Measurements from ENCODE around the gene ATXN10.

The ATXN10 gene

DNA sequence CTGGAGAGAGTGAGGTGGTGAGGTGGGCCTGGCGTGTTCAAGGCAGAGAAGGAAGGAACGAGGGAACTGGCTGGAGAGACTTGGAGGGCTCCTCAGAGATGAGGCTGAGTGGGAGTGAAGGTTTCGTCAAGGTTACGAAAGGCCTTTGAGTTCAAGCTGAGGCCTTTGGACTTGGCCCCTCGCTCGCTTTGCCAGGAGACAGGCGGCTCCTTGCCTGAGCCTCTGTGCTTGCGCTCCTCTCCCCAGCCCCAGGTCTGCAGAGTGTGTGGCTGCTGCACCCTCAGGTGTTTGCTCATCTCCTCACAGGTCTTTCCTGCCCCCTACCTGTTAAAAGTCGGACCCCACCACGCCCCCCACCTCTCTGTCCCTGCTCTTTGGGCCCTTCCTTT lies 91.6 kb downstream of the ATXN10 start:
- no peak for DNase-seq

DNA sequence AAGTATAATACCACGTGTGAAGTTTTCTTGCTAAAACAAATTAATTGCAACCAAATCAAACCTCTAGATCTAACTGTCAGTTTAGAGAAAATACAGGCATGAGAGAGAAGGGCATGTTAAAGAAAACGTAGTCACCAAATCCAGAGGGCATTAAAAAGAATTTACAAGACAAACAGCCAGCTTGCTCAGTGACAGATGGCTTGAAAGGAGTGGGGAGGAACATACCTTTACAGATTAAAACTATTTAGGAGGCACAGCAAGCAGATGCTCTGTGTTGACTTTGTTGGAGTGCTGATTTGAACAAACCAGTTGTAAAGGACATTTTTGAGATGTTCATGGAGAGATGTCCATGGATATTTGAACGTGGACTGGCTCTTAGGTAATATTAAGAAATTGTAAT lies 96.9 kb downstream of the ATXN10 start:
- no peak for DNase-seq

DNA sequence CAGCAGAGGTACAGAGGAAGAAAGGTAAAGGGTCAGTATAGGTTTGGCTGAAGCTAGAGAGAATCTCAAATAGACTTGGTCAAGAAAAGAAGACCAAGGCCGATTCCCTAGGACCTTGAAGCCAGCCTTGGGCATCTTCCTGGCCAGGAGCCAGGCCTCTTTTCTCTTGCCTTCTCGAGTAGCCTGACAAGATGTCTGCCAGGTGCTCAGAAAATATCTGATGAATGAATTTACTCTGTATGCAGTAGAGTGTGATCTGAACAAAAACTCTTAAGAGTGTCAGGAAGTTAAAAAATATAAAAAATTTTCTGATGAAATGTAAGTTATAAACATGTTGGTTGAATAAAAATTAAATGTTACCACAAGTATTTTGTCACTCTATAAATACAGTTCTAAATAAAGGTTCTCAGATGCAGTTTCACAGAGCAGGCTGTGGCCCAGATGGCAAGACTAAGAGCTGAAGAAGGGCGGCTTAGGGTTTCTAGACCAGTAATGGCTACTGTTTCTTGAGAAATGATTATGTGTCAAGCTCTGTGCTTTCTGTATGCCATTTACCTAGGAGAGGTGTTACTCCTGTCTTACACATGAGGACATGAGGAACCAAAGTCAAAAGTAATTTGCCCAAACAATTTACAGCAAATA lies 98.1 kb downstream of the ATXN10 start:
- no peak for DNase-seq

DNA sequence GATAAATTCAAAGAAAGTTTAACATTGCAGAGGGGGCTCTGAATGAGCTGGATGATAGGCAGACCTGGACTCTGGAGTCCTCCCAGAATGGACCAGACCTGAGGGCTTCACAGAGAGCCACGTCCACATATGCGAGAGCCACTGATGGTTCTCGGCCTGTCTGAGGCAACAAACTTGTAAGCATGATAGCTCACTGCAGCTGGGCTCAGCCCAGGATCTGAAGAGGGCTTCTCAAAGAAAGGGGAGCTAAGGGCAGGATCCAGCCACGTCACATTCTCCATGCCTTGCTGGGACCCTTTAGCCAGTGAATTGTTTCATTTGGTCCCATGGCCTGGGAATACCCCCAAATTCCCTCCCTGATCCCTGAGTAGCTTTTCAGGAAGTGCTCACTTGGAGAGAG lies 98.9 kb downstream of the ATXN10 start:
- DNase-seq, result no peak

DNA sequence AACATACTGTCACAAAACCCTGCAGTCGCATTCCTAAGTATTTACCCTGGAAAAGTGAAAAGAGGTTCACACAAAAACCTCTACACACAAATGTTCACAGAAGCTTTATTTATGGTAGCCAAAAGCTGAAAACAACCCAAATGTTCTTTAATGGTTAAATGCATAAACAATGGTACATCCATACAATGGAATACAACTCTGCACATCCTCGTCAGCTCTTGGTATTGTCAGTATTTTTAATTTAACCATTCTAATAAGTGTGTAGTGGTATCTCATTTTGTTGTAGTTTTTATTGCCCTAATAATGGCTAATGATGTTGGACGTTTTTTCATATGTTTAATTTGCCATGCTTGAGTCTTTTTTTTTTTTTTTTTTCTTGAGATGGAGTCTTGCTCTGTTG lies 99.4 kb downstream of the ATXN10 start:
- DNase-seq, result no peak

DNA sequence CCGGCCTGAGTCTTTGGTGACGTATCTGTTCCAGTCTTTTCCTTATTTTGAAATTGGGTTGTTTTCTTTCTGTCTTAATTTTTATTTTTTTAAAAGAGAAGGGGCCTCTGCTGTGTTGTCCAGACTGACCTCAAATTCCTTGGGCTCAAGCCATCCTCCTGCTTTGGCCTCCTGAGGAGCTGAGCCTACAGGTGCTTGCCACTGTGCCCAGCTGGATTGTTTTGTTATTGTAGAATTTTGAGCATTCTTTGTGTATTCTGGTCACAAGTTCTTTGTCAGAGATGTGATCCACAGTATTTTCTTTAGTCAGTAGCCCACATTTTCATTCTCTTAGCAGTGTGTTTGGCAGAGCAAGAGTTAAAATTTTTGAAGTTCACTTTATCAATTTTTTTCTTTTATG lies 100.1 kb downstream of the ATXN10 start:
- no peak for DNase-seq

DNA sequence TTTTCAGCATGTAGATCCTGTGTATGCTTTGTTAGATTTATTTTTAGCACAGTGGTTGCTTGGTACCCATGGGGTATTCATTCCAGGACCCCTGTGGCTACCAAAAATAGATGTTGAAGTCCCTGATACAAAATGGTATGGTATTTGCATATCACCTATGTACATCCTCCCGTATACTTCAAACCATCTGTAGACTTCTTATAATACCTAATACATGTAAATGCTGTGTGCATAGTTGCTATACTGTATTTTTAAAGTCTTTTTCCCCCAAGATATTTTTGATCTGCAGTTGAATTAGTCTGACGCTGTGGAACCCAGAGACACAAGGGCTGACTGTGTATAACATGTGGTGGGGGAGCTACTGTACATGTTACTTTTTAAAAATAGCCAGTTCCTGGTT lies 101.1 kb downstream of the ATXN10 start:
- DNase-seq, result no peak

DNA sequence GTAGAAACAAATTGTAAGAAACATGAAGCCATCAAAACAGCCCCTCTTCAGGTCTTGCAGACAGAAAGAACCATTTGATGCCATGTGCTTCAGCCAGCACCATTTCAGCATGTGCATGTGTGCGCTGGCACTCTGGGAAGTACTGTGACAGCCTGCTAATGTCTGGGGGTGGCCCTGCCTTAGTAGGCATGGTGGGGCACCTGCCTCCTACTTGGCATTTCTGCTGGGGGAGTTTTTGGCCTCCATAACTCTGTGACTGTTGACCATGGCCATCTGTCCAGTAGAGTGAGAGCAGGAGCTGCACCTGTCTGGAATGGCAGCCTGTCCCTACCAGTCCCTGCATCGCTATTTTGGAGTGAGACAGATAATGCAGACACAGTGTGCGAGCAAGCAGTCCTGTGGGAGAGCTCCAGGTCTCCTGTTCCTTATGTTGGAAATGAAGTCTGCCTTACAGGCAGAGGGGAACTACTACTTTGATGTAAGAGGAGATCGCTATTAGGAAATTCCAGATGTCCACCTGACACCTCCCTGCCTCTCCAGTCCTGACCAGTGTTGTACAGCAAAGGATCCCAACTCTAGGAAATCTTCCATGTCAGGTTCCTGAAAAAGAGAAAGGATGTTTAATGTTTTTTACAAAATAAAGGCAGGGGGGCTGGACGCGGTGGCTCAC lies 102.5 kb downstream of the ATXN10 start:
- DNase-seq, result no peak

DNA sequence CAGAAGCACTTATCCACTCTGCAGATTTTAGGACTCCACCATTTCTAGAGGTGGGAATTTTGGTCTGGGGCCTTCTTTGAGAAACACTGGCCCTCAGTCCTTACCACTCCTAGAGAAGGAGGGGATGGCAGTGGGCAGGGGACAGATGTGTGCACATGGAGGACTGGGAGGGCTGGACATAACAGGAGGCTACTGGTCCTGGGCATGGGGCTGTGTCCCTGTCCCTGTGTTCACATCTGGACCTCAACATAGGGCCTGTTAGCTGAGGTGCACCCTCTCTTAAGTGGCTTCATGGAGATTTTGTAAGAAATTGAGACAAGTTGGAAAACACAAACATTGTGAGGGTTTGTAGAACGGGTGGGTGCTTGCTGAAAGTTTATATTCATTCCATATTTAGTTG lies 103.4 kb downstream of the ATXN10 start:
- no peak for DNase-seq

DNA sequence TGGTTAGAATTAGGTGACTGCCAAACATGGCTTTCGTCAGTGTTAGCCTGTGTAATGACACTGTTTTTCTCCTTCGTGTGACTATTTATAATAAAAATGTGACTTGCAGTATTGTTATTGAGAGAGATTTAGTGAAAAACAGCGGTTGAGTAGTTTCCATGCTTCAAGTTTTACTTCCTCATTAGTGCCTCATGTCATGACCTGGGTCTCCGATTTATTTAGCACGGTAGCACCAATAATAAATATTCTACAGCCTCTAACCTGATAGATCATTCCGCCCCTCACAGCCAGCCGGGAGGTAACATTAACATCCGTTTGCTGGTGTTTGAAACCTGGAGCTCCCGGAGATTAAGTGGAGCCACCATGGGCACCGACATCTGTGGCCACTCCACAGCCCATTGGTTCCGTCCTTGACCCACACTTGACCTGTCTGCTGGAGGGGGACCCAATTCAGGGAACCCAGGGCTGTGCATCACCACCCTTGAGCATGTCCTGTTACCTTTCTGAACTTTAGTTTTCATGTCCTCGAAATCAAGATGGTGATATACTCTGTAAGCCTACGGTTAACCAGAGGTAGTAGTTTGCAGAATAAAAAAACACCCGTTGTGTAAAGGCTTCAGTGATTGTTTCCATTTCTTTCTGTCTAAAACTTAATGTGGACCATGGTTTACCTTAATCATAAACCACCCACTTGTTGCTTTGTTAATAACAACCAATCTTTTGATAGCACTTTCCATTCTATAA lies 104.1 kb downstream of the ATXN10 start:
- no peak for DNase-seq

DNA sequence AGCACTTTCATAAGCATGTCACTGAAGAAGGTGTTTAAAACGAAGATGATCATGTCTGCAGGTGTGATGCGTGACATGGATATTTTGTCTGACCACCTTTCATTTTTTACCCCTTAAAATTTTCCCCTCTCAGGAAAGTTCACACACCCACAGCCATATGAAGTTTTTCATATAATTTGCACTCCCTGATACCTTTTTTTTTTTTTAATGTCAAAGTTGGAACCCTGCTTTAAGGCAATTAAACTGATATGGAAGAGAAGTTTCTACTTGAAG lies 104.6 kb downstream of the ATXN10 start:
- no peak for DNase-seq

DNA sequence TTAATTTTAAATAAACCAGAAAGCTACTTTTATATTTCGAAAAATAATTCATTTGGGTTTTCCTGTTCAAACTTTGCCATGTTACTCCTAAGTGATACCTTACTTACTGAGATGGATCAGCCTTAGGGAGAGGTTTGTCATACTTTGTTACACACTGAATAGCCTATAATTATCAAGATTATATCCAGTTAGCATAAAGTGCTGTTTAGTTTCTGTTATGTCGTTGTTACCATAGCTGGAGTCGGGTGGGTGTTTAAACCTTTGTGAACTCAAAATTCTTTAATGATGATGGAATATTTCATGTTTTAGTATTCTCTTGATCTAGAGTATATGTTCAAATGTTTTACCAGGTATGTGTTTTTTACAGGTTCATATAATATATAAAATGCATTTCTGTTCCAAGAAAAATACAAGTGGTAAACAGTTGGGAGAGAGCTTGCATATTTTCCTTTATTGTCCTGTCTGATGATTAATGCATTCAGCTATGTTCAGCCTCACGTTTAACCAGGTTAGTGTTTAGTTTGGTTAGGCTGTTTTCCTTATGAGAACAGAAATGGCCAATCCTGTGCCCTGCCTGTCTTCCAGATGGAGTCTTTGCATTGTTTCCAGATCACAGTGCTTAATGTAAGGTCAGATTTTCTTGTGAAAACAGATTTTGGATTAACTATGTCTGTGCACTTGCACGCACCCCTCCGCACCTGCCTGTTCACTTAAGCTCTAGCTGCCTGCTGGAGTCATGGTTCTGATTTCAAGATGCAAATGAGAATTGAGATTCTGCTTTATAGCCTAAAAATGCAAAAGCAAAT lies 105.6 kb downstream of the ATXN10 start:
- DNase-seq, result no peak

DNA sequence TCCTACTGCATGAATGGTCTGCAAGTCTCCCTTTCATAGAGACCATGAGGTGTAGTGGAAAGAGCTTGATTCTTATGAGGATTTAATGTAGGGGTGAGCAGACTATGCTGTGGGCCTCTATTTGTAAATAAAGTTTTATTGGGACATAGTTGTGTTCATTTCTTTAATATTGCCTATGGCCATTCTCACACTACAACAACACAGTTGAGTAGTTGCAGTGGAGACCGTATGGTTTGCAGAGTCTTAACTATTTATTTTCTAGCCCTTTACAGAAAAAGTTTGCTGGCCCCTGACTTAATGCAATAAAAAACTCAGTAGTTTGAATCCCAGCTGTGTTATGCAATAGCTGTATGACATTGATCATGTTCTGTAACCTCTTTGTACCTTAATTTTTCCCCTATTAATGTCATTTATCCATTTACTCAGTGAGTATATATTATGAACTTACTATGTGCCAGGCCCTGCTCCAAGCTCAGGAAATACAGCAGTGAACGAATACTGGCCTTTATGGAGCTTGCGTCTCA lies 106.3 kb downstream of the ATXN10 start:
- DNase-seq, result no peak

DNA sequence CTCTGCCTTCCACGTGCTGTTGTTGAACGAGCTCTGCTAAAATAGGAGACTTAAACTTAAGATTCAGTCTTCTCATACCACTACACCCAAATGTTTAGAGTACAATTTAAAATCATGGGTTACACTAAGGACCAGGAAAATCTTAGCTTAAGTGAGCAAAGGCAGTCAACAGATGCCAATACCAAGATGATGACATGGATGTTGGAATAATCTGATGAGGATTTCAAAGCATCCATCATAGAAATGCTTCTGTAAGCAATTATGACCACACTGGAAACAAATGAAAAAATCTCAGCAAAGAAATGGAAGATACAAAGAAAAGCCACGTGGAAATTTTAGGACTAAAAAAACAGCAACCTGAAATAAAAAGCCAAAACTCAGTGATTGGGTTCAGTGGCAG lies 109.8 kb downstream of the ATXN10 start:
- no peak for DNase-seq

DNA sequence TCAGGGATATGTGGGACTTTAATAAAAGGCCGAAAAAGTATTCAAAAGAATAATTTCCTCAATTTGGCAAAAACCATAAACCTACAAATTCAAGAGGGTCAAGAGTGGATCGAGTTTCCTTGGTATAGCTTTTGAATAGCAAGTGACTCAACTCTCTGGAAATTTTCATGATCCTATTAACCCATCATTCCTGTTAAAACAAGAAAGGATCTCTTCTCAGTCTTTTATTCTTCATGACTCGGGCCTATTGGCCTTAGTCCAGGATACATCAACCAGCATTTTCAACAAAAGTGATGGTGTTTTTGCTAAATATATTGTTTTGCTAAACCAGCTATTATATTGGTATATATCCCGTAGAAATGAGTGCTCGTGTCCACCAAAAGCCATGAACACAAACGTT lies 110.3 kb downstream of the ATXN10 start:
- no peak for DNase-seq

DNA sequence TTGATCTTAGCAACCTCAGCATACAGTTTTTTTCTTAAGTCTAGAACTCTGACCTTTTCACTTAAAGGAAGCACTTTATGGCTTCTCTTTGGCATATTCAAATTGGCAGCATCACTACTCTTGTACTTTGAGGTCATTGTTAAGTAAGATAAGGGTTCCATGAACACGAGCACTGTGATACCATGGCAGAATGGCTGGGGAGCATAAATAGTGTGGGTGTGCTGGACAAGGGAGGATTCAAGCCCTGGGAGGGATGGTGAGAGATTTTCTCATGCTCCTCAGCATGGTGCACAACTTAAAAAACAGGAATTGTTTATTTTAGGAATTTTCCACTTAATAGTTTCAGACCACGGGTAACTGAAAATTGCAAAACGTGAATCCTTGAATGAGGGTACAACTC lies 111.4 kb downstream of the ATXN10 start:
- no peak for DNase-seq

DNA sequence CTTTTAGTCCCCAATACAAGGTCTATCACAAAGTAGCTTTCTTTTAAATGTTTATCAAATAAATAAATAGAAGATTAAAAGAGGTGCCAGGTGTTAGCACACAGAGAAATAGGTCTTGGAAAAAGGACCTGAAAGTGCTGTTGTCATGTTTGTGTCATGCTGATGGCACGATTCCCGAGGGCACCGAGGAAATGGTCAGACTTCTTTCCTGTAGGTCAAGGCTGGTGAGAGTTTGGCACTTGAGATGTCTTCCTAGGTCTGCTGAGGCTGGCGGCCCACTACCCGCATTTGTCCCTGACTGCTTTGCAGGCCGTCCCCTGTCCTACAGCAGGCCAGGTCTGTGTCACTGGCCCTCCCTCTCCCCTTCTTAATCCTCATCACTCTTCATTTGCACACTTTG lies 112.1 kb downstream of the ATXN10 start:
- DNase-seq, result no peak

DNA sequence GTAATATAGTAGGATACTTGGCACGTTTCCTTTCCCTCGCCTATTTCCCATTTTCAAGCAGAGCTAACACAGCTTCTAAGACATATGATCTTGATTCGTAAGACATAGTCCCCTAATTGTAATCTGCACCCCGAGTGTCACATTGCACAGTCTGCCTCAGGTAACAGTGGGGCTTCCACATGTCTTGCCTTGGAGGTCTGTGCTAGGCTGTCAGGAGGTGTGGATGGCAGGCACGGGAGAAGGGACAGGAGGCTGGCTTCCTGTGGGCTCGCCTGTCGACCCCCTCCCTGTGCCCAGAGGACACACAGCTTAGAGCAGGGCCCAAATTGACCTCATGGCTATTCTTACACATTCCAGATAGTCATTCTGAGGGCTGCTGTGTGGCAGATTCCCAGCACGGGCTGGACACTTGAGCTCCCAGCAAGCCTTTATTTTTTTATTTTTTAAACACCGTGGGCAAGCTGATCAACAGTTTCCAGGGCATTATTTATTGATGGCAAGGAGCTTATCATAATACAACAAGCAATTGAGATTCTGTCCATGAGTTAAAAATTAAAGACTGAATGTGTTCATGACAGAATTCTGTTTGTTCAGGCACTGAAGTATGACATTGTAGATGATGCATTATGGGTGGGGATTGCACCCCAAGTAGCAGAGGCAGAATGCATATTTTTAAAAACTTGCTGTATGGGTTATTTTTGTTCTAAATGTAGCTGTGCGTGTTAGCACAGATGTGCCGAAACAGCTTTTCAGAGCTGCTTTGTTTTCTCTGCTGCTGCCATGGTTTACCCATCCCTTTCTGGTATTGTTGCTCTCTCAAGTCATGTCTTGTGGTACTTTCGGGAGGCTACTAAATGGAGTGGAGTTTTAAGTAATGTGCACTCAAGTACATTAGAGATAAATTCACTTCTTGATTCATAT lies 113.0 kb downstream of the ATXN10 start:
- DNase-seq, result no peak

DNA sequence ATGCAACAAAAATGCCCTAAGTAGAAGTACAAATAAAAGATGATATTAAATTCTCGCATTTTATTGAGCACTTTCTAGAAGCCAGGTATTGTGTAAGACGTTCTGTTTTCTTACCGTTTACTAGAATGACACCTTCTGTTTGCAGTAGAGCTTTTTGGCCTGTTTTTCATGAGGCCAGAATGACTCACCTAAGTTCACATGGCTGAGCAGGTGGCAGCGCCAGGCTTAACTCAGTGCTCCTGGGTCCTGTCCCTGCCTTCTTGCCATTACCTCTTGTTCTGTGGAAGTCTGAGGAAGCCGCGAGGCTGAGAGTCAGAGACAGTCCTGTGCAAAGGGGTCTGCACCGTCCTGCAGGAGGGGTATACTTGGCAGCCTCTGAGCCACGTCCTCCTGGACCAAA lies 113.8 kb downstream of the ATXN10 start:
- DNase-seq, result no peak

DNA sequence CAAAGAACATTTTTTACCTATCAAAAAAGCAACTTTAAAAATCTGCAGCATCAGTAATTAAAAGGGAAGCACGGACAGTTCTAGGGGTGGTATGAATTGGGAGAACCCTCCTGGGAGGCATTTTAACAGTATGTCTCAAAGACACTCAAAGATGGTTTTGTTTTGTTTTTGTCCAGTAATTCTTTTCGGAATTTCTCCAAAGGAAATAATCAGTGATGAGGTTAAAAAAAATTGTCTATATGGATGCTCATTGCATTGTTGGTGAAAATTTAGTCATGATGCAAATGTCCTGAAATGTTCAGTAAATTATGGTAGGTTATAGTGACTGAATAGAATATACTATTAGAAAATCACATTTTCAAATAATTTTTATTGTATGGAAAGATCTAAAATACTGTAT lies 115.1 kb downstream of the ATXN10 start:
- DNase-seq, result no peak

DNA sequence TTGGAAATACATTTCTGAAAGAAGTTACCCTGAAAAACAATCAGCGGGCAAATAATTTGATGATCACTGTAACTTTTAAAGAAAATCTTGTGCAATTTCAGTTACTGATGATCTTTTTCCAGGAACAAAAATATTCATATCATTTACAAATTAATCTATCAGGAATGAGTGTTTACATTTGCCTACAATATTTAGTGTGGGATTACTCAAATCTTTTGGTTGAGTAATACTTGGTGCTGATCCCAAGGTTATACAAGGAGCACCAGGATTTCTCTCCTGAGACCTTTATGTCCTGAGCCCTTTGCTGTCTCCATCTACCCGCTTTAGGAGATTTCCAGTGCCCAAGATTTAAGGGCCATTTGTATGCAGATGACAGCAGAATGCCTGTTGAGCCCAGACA lies 116.1 kb downstream of the ATXN10 start:
- no peak for DNase-seq

DNA sequence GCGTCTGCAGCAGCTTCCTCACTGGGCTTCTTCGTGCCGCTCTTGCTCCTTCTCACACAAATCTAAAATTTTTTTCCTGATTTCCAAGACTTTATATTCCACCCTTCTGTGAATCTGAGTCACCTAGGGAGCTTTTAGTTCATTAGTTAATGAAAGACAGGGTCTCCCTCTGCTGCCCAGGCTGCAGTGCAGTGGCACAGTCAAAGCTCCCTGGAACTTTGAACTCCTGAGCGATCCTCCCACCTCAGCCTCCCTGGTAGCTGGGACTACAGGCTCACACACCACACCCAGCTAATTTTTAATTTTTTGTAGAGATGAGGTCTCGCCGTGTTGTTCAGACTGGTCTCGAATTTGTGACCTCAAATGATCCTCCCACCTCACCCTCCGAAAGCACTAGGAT lies 116.9 kb downstream of the ATXN10 start:
- DNase-seq, result no peak

DNA sequence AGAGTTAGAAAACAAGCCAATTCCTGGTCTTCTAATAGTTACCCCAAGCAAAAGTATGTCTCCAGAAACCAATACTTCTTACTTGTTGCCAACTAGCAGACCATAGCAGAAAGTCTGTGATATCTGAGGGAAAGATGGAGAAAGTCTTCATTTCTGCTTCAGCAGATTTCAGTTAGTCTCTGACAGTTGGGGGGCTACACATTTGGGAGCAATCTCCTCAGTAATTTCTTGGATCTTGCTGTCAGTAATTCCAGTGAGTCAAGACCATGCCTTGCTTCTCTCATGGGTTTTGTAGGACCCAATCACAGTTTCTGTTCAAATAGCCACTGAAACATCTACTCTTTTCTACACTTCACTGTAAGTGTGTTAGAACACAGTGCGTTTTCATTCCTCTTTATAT lies 118.8 kb downstream of the ATXN10 start:
- DNase-seq, result no peak

Data from NCI-H1930 (cell line).